ENCODE data around the gene NHP2.

Gene NHP2

GRCh38 chr5:178192787-178193186 is 39.1 kb upstream of the NHP2 start:
- H3K27ac ChIP-seq = no peak overlapping the region
- H3K4me3 ChIP-seq (ENCODE audit: low read depth, low read length) = no peak overlapping the region
- no peak for DNase-seq
- no peaks in the 10 kb centered on the region for H3K36me3 ChIP-seq
- no peaks in the 10 kb centered on the region for H3K9me3 ChIP-seq (ENCODE audit: severe bottlenecking)
- no peak for TF ChIP-seq CTCF (IDR thresholded peaks at IDR 0.05; ENCODE audit: low read depth, low read length)
- H3K27me3 ChIP-seq (ENCODE audit: insufficient read depth, low read depth, severe bottlenecking) = no peaks in the 10 kb centered on the region

- Histone ChIP-seq H3K36me3 (no peaks in the 10 kb centered on the region), H3K4me3 (ENCODE audit: low read depth, low read length) (no peak overlapping the region), H3K9me3 (ENCODE audit: severe bottlenecking) (no peaks in the 10 kb centered on the region), H3K27ac (no peak overlapping the region), H3K27me3 (ENCODE audit: insufficient read depth, low read depth, severe bottlenecking) (no peaks in the 10 kb centered on the region)
- no peak for TF ChIP-seq CTCF (IDR thresholded peaks at IDR 0.05; ENCODE audit: low read depth, low read length)
- DNase-seq = no peak
Measured at GRCh38 chr5:178192244-178192643, 38.6 kb upstream of the NHP2 start.

- Histone ChIP-seq H3K27ac (no peak overlapping the region), H3K4me3 (ENCODE audit: low read depth, low read length) (no peak overlapping the region), H3K27me3 (ENCODE audit: insufficient read depth, low read depth, severe bottlenecking) (no peaks in the 10 kb centered on the region), H3K36me3 (no peaks in the 10 kb centered on the region), H3K9me3 (ENCODE audit: severe bottlenecking) (no peaks in the 10 kb centered on the region)
- DNase-seq = no peak
- TF ChIP-seq CTCF (IDR thresholded peaks at IDR 0.05; ENCODE audit: low read depth, low read length) = no peak
Measured at GRCh38 chr5:178191661-178192060, 38.0 kb upstream of the NHP2 start.

- Histone ChIP-seq H3K9me3 (ENCODE audit: severe bottlenecking) (no peaks in the 10 kb centered on the region), H3K27me3 (ENCODE audit: insufficient read depth, low read depth, severe bottlenecking) (no peaks in the 10 kb centered on the region), H3K4me3 (ENCODE audit: low read depth, low read length) (no peak overlapping the region), H3K27ac (no peak overlapping the region), H3K36me3 (no peaks in the 10 kb centered on the region)
- DNase-seq = no peak
- TF ChIP-seq CTCF (IDR thresholded peaks at IDR 0.05; ENCODE audit: low read depth, low read length) = no peak
Measured at GRCh38 chr5:178189433-178189832, 35.7 kb upstream of the NHP2 start.

- H3K36me3 ChIP-seq = no peaks in the 10 kb centered on the region
- no peak within 1 kb of the TSS for H3K27ac ChIP-seq
- no peak within 1 kb of the TSS for H3K4me3 ChIP-seq (ENCODE audit: low read depth, low read length)
- DNase-seq = no peak
- TF ChIP-seq CTCF (IDR thresholded peaks at IDR 0.05; ENCODE audit: low read depth, low read length) = no peak
- H3K27me3 ChIP-seq (ENCODE audit: insufficient read depth, low read depth, severe bottlenecking) = no peaks in the 10 kb centered on the region
- no peaks in the 10 kb centered on the region for H3K9me3 ChIP-seq (ENCODE audit: severe bottlenecking)
Measured at GRCh38 chr5:178187014-178187413, 33.3 kb upstream of the NHP2 start, which contains the start of gene GMCL2. Gene GMCL2, minus strand, starts transcription at chr5:178187371. Its CDS starts 72 bp downstream, at chr5:178187299.

GRCh38 chr5:178186427-178186826 is 32.7 kb upstream of the NHP2 start:
- Histone ChIP-seq H3K4me3 (ENCODE audit: low read depth, low read length) (no peak overlapping the region), H3K9me3 (ENCODE audit: severe bottlenecking) (no peaks in the 10 kb centered on the region), H3K27ac (no peak overlapping the region)

More at GRCh38 chr5:178186427-178186826, 32.7 kb upstream of the NHP2 start:
- no peaks in the 10 kb centered on the region for H3K36me3 ChIP-seq
- H3K27me3 ChIP-seq (ENCODE audit: insufficient read depth, low read depth, severe bottlenecking) = no peaks in the 10 kb centered on the region
- TF ChIP-seq CTCF (IDR thresholded peaks at IDR 0.05; ENCODE audit: low read depth, low read length) = no peak
- DNase-seq = no peak

Data from WERI-Rb-1 (cell line).